DMS153 (cell line): ENCODE data around the gene PRXL2B.
A peak's percentile ranks its signal among the peaks of the same experiment; 100 is the strongest.
"Not testable (repeated sequence)": the region's sequence is repeated elsewhere in the genome, so short reads cannot be mapped to it uniquely, and the experiment has no call there.

ENCODE experiments used
- DNase-seq: peaks from one replicate; lab custom pipeline; 2025; lab: John Stamatoyannopoulos, UW

The PRXL2B gene, protein sequence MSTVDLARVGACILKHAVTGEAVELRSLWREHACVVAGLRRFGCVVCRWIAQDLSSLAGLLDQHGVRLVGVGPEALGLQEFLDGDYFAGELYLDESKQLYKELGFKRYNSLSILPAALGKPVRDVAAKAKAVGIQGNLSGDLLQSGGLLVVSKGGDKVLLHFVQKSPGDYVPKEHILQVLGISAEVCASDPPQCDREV

GRCh38 chr1:2586154-2587070, at the start of gene PRXL2B:
TSS of gene PRXL2B (plus strand) at chr1:2586777. CDS start at chr1:2586886, 109 bp downstream.
- DNase-seq, result peak; percentile 99

DNA sequence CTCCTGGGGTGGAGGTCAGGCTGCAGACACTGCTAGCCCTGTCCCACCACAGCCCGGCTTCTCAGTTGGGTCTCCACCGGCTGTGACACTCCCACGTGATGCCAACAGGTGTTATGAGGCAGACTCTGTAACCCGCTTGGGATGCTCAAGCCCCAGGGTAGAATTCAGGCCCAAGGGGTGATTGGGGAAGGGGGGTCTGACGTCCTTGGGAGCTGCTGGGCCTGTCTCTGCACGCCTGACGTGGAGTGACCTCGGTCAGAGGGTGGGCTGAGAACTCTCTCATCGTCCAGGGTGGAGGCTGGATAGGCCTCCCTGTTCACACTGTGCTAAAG, 48.8 kb upstream of the PRXL2B start:
- no peak for DNase-seq

DNA sequence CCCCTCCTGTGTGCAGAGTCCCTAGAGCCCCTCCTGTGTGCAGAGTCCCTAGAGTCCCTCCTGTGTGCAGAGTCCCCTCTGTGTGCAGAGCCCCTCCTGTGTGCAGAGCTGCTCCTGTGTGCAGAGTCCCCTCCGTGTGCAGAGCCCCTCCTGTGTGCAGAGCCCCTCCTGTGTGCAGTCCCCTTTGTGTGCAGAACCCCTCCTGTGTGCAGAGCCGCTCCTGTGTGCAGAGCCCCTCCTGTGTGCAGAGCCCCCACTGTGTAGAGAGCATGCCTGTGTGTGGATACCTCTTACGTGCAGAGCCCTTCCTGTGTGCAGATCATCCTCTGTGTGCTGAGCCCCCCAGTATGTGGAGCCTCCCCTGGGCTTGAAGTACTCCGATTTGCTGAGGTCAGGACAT, 48.2 kb upstream of the PRXL2B start:
- no peak for DNase-seq

- DNase-seq, result no peak
These were observed 47.7 kb upstream of the PRXL2B start for GRCh38 chr1:2538872-2539271.

DNA sequence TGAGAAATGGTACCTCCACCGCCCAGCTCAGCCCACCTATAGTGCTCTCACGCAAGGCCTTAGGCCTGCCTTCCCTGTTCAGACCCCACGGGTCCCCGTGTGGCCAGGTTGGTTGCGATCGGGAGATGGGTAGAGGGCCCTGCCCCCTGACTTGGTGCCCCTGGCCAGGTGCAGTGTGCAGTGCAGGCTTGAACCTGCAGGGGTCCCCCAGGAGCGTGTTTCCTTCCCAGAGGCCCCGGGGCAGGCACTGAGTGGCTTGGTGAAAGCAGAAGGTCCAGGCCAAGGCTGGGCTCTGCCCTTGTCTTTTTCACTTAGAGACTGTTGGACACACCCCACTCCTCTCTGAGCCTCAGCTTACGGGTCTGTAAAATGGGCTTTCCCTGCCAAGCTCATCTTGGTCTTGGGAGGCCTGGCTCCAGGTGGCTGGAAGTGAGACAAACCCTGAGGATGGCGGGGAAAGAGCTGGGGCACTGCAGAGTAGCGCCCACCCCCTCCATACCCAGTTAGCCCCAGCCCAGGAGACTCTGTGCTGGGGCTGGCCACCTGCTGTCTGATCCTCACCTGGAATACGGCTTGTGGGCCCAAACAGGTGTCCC, 47.2 kb upstream of the PRXL2B start:
- no peak for DNase-seq

DNA sequence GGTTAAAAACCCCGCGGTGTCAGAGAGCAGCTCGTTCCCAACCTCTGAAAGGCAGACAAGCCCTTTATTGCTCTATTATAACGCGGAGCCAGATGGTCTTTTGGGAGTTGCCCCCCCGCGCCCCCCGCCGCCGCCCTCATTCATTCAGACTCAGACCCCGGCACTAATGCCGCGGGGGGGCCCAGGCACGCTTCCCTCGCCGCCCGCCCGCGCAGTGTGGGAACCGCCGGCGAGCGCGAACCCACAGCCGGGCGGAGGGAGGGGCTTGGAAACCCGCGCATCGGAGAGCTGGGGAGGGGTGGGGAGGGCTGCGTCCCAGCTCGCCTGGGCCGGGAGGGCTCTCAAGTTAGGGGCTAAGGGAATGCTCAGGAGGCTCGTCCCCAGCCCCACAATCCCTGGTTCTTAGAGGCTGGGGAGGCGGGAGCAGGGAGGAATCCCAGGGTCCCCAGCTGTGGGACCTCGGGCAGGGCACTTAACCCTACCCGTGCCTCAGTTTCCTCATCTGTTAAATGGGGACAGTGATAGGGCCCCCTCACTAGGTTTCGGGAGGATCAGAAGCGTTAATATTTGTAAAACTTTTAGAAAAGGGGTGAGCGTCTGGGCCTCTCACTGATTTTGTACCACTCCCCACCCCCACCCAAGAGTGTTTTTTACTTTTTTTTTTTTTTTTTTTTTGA, 45.6 kb upstream of the PRXL2B start:
- no peak for DNase-seq

- DNase-seq, result peak; percentile 68
These were observed 44.8 kb upstream of the PRXL2B start for GRCh38 chr1:2541619-2542245.

- no peak for DNase-seq
These were observed 44.2 kb upstream of the PRXL2B start for GRCh38 chr1:2542246-2542915.

DNA sequence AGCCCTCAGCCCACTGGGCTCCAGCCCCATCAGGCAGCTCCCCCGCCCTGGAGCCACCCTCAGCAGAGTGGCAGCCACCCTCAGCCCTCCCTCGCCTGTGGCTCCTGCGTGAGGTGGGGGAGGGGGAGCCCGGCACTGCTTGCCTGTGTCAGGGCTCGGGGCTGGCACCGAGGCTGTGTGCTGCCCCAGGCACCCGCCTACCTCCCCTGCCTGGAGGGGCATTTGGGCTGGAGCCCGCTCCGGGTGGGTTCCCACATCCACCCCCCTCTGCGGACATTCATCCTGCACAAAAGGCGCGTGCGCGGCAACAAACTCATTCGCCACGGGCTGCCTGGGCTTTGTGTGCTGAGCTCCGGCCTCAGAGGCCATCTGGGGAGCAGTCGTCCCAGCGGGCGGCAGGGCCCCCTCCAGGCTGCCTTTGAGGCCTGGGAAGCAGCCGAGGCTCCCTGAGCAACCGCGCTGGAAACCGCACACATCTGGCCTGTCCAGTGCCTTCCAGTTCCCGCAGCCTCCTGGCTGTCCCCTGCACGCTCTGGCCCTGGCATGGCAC, 43.0 kb upstream of the PRXL2B start:
- DNase-seq, result peak; percentile 61

DNA sequence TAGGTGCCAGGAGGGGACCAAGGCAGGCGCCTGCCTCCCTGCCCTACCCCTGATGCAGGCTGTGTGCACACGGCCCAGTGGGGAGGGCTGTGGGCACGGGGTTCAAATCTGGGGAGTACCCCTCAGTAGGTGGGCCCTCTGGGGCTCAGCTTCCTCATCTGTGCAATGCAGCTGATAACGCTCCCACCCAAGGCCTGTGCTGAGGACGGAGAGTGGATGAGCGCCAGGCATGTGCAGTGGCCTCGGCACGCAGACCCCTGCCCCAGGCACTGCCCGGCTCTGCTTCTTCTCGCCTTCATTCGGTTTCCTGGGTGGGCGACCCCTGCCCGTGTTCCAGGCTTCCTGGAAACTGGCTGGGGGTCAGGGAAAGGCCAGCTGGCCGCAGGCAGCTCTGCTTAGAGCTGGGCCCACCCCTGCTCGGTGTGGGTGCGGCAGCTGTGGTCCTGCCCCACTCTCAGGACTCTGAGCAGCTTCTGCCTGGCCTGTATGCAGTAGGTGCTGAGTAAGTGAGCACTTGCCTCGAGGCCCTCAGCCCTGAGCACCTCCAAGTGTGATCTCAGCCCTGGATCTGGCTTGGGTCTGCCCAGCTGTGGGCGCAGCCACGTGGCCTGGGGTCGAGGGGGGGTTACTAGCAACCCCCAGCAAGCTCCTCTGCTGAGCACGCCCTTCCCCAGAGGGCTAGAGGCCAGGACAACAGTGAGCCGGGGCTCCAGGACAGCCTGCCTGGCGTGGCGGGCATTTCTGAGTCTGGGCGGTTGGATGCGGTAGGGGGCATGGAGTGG, 42.3 kb upstream of the PRXL2B start:
- no peak for DNase-seq

GRCh38 chr1:2544875-2545640, 41.5 kb upstream of the PRXL2B start:
- DNase-seq, result no peak

DNA sequence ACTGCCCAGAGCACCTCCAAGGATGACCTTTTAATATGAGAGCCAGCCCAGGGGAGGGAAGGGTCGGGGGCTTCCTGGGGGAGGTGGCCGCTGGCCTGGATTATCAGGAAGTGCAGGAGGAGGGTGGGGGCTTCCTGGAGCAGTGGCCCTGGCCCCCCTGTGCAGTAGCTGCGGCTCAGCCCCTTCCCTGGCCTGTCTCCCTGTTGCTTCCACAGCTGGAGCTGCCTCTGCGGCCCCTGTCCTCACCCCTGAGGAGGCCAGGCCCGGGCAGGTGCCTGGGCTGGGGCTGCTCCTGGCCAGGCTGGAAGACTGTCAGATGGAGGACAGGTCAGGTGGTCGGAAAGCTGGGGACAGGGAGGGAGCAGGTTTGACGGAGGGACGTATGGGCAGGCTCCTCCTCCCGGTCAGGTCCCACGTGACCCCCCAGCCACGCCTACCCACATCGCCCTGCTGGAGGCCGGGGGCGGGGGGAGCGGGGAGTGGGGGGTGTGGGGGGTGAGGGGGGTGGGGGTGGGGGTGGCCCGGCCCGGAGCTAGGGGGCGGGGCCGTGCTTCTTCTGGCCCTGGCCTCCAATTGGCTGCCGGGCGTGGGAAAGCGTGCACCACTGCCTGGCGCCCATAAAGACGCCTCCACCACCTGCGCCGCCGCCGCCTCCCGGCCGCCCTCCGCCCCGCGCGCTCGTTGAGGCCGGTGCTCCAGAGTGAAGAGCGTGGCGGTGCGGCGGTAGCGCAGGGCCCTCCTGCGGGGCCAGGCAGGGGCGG, 40.6 kb upstream of the PRXL2B start:
- peak; percentile 95 for DNase-seq

DNA sequence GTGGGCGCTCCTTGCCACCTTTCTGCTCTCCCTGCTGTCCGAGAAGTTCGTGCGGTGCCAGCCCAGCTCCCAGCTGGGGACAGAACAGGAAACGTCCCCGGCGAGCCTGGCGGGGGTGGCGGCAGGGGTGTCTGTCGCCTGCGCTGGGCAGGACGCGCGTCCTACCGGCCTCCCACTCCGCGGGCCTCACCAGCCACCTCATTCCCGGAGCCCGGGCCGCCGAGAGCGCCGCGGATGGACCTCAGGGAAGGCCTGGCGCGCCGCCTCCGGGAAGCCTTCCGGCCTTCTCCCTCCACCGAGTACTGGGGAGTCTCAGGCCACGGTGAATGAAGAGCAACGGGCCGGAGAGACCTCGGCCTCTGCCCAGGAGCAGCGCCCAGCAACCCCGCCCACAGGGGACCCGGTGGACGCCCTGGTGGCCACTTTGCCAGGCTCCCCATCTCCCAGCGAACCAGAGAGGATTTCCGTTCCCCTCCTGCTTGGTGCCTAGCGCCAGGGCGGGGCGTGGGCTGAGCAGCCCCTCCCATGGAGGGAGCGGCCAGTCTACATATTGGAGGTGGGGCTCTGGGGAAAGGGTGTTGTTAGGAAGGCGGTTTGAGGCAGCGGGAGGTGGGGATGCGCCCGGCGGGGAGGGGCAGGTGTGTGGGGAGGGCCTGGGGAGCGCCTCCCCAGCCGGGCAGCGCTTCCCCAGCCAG, 39.9 kb upstream of the PRXL2B start:
- peak; percentile 97 for DNase-seq

GRCh38 chr1:2547210-2548067, 39.1 kb upstream of the PRXL2B start:
- DNase-seq, result peak; percentile 79

DNA sequence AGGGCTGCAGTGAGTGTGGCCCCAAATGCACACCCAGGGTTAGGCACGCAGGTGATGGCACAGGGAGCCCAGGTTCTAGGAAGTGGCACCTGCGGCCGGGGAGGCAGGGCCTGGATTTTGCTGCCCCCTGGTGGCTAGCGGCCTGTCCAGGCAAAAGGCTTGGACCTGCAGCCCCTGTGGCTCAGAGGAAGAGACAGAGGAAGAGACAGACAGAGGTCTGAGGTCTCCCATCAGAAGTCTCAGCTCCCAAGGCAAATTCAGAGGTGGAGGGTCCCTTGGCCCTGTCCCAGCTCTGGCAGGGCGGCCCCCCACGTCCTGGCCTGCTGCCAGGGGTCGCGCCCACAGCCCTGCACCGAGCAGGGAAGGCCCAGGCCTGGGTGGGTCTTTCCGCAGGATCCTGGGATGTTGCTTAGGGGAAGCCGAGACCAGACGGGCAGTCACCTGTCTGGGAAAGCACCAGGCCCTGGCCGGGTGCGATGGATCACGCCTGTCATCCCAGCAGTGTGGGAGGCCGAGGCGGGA, 38.4 kb upstream of the PRXL2B start:
- peak; percentile 93 for DNase-seq

GRCh38 chr1:2549367-2550029, 37.1 kb upstream of the PRXL2B start:
- DNase-seq, result not testable (repeated sequence)
